Upper lobe of left lung (tissue), 6 donors: ENCODE measurements around the gene GPHA2. TPM values are rescaled to one million over a fixed set of nuclear protein-coding genes. Genes with fewer than 3 reads are reported as not detected.
A peak's percentile ranks its signal among the peaks of the same experiment; 100 is the strongest.

Source experiments
- ATAC-seq, 2 donors: fragments of 200-7000 bp; cut with Tn5 transposase; one replicate each; pipeline ENCODE4 v1.9.1; 2022; ENCODE audit warnings: mild to moderate bottlenecking in 2 of 2, moderate library complexity in 2 of 2; ENCODE audit not compliant: low FRiP score in 2 of 2
- DNase-seq, 2 donors: peaks; one replicate each; pipeline ENCODE4 v3.0.0-alpha.2; 2019 to 2020
- H3K27ac ChIP-seq, 4 donors: fragments of 200-600 bp; sonication (generic); one replicate each; pipeline ENCODE4 v1.5.1; 2016 to 2019
- H3K27me3 ChIP-seq, 4 donors: fragments of 200-600 bp; sonication (generic); one replicate each; pipeline ENCODE4 v1.5.1; 2017 to 2019
- H3K36me3 ChIP-seq, 4 donors: fragments of 200-600 bp; sonication (generic); one replicate each; pipeline ENCODE4 v1.5.1; 2016 to 2019
- H3K4me1 ChIP-seq, 4 donors: fragments of 200-600 bp; sonication (generic); one replicate each; pipeline ENCODE4 v1.5.1; 2018 to 2019
- H3K4me3 ChIP-seq, 4 donors: fragments of 200-600 bp; sonication (generic); one replicate each; pipeline ENCODE4 v1.5.1; 2017 to 2019; ENCODE audit warnings: mild to moderate bottlenecking in 2 of 4, moderate library complexity in 1 of 4
- H3K9me3 ChIP-seq, 4 donors: fragments of 200-600 bp; sonication (generic); one replicate each; pipeline ENCODE4 v1.5.1; 2018 to 2019
- EP300 ChIP-seq, 4 donors: sonication (generic); formaldehyde crosslinking; IDR thresholded peaks; one replicate each; pipeline ENCODE4 v1.5.1; 2017; ENCODE audit warnings: antibody characterized with exemption in 4 of 4, control low read depth in 2 of 4
- POLR2A ChIP-seq, 4 donors: fragments of 450-650 bp; IDR thresholded peaks; one replicate each; pipeline ENCODE4 v1.5.1; 2016 to 2017; ENCODE audit warnings: antibody characterized with exemption in 4 of 4, mild to moderate bottlenecking in 2 of 4
- POLR2AphosphoS5 ChIP-seq, 2 donors: sonication (generic); formaldehyde crosslinking; IDR thresholded peaks; one replicate each; pipeline ENCODE4 v1.5.1; 2017; ENCODE audit warnings: antibody characterized with exemption in 2 of 2
- WGBS, 2 donors: methylation state at CpG; one replicate each; pipeline ENCODE4 v1.1.5; 2017 to 2018; 5-methylcytosine and 5-hydroxymethylcytosine counted together
- total RNA-seq, 6 donors: library from RNA; depleted of rRNA in 4 of 6; stranded (reverse); fragments of >200 nt in 4 of 6; gene quantifications; one replicate each; pipeline versions ENCODE4 v1.1.0 to v1.2.1, GENCODE V29; 2016 to 2021
- TF ChIP-seq, protein P1 (sequence below), 6 experiments: fragments of 450-650 bp in 4 of 6; fragments of 200-600 bp in 2 of 6; sonication (generic) in 2 of 6; IDR thresholded peaks; one replicate each; pipeline ENCODE4 v1.5.1; 2016 to 2019; ENCODE audit warnings: antibody characterized with exemption in 6 of 6
- donor health status: DM: no; HTN: no; CAD: no; lungs with moderate emphysema.
- donor health status: DM: no; HTN: yes; CAD: no; lungs with severe emphysema.

The GPHA2 gene
- total RNA-seq, 6 donors from 2014 or later = not detected

- ATAC-seq (no peak), DNase-seq (peak in 1 of 2 donors; percentile 73)
- Histone ChIP-seq H3K4me1 (peaks cover 13 to 23% (median 17%) of the 10 kb centered on the region in 4 donors), H3K4me3 (no peak overlapping the region), H3K9me3 (no peaks in the 10 kb centered on the region), H3K36me3 (peaks cover 14 to 63% (median 59%) of the 10 kb centered on the region in 4 donors), H3K27ac (no peak overlapping the region), H3K27me3 (no peaks in the 10 kb centered on the region)
- TF ChIP-seq POLR2A (IDR thresholded peaks at IDR 0.05) = no peak
- TF ChIP-seq, protein P1, sequence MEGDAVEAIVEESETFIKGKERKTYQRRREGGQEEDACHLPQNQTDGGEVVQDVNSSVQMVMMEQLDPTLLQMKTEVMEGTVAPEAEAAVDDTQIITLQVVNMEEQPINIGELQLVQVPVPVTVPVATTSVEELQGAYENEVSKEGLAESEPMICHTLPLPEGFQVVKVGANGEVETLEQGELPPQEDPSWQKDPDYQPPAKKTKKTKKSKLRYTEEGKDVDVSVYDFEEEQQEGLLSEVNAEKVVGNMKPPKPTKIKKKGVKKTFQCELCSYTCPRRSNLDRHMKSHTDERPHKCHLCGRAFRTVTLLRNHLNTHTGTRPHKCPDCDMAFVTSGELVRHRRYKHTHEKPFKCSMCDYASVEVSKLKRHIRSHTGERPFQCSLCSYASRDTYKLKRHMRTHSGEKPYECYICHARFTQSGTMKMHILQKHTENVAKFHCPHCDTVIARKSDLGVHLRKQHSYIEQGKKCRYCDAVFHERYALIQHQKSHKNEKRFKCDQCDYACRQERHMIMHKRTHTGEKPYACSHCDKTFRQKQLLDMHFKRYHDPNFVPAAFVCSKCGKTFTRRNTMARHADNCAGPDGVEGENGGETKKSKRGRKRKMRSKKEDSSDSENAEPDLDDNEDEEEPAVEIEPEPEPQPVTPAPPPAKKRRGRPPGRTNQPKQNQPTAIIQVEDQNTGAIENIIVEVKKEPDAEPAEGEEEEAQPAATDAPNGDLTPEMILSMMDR (IDR thresholded peaks at IDR 0.05) = no peak
- TF ChIP-seq POLR2AphosphoS5 (IDR thresholded peaks at IDR 0.05) = no peak
- no peak for TF ChIP-seq EP300 (IDR thresholded peaks at IDR 0.05)
- WGBS, 2 donors = 90 to 92% methylated on average over 13 to 17 of the region's 18 CpGs
Measured at GRCh38 chr11:64913171-64913727, 22.4 kb downstream of the GPHA2 start.

DNA sequence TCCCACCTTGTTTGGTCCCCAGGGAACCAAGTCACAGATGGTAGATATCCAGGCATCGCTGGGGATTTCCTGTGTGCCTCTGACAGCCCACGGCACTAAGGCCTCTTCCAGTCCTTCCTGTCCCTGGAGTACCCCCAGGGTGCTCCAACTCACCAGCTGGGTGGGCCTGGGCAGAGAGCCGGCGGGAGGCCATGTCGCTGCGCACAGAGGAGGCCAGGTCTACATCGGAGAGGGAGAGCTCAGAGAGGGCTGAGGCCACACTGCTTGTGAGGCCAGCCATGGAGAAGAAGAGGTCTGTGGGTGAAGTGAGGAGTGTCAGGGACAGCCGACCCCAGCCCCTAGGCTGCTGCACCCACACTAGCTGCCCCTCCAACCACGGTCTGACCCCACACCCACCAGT is 24.0 kb downstream of the GPHA2 start:
- peaks cover 9 to 14% (median 12%) of the 10 kb centered on the region in 4 donors for H3K4me1 ChIP-seq
- WGBS, 2 donors = 92 to 100% methylated on average over 2 to 9 of the region's 9 CpGs
- H3K9me3 ChIP-seq = no peaks in the 10 kb centered on the region
- H3K36me3 ChIP-seq = peaks cover 27 to 78% (median 75%) of the 10 kb centered on the region in 4 donors
- TF ChIP-seq, protein P1 (IDR thresholded peaks at IDR 0.05) = no peak
- TF ChIP-seq POLR2A (IDR thresholded peaks at IDR 0.05) (no peak), EP300 (IDR thresholded peaks at IDR 0.05) (no peak), POLR2AphosphoS5 (IDR thresholded peaks at IDR 0.05) (no peak)
- ATAC-seq (no peak), DNase-seq (no peak)
- H3K27ac ChIP-seq = no peak overlapping the region
- H3K27me3 ChIP-seq = no peaks in the 10 kb centered on the region
- no peak overlapping the region for H3K4me3 ChIP-seq

DNA sequence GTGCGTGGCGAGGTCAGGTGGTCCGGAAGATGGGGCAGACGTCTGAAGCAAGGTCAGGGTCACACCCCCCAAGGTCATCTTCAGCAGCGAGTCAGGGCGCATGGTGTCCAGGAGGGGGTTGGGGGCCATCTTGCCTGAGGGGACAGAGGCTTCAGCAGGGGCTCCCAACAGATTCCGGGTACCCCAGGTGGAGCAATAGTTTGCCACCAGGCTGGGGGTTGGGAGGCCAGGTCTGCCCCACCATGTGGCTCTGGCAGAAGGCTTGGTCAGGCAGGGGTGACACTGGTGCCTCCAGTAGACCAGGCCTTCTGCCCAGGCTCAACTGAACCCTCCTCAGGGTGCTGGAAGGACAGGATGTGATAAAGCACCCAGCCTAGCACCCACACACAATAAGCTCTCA is 24.6 kb downstream of the GPHA2 start:
- TF ChIP-seq EP300 (IDR thresholded peaks at IDR 0.05) (no peak), POLR2A (IDR thresholded peaks at IDR 0.05) (no peak), POLR2AphosphoS5 (IDR thresholded peaks at IDR 0.05) (no peak)
- TF ChIP-seq, protein P1 (IDR thresholded peaks at IDR 0.05) = no peak
- no peaks in the 10 kb centered on the region for H3K9me3 ChIP-seq
- H3K4me3 ChIP-seq = no peak overlapping the region
- H3K27ac ChIP-seq = no peak overlapping the region
- H3K4me1 ChIP-seq = peaks cover 9 to 10% (median 10%) of the 10 kb centered on the region in 4 donors
- no peaks in the 10 kb centered on the region for H3K27me3 ChIP-seq
- ATAC-seq (no peak), DNase-seq (no peak)
- 94 to 98% methylated on average over 7 of the region's 7 CpGs for WGBS, 2 donors
- peaks cover 28 to 84% (median 80%) of the 10 kb centered on the region in 4 donors for H3K36me3 ChIP-seq

DNA sequence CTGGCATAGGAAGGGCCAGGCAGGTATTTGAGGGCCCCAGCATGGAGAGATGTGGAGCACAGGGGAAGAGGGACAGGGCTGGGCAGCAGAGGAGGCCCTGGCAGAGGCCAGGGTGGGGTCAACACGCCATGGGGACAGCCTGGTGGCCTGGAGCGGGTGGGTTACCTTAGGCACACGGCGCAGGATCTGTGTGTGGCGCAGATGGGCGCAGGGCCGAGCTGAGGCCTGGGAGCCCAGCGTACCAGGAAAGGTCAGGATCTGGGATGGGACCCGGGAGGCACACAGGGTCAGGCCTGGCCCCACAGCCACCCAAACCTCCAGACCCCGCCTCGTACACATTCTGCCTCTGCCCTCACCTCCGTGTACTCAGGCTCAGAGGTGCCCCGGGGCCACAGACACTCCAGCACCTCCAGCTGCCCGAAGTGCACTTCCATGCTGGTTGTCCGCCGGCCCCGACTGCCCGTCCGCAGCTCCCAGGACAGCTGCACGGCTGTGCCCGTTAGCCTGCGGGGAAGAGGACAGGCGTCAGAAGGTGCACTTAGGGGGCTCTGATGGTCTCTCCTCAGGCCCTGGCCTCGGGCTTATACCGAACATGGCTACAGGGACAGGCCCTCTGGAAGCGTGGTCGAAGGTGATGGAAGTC is 25.1 kb downstream of the GPHA2 start:
- ATAC-seq (no peak), DNase-seq (peak in 1 of 2 donors; percentile 73)
- Histone ChIP-seq H3K36me3 (peaks cover 28 to 89% (median 86%) of the 10 kb centered on the region in 4 donors), H3K27me3 (no peaks in the 10 kb centered on the region), H3K4me1 (peaks cover 3 to 5% (median 4%) of the 10 kb centered on the region in 4 donors), H3K27ac (no peak overlapping the region), H3K9me3 (no peaks in the 10 kb centered on the region), H3K4me3 (no peak overlapping the region)
- WGBS, 2 donors = 96 to 97% methylated on average over 15 to 27 of the region's 27 CpGs
- TF ChIP-seq, protein P1 (IDR thresholded peaks at IDR 0.05) = no peak
- TF ChIP-seq EP300 (IDR thresholded peaks at IDR 0.05) (no peak), POLR2A (IDR thresholded peaks at IDR 0.05) (no peak)
